GM18909 (cell line): ENCODE data around the gene C17orf58.
"Not testable (repeated sequence)": the region's sequence is repeated elsewhere in the genome, so short reads cannot be mapped to it uniquely, and the experiment has no call there.

Experiments used
- ATAC-seq: cut with Tn5 transposase; IDR thresholded peaks from one replicate; pipeline ENCODE4 v1.9.1; 2021; ENCODE audit warnings: mild to moderate bottlenecking; ENCODE audit not compliant: unreplicated experiment, poor library complexity

C17orf58 gene

DNA sequence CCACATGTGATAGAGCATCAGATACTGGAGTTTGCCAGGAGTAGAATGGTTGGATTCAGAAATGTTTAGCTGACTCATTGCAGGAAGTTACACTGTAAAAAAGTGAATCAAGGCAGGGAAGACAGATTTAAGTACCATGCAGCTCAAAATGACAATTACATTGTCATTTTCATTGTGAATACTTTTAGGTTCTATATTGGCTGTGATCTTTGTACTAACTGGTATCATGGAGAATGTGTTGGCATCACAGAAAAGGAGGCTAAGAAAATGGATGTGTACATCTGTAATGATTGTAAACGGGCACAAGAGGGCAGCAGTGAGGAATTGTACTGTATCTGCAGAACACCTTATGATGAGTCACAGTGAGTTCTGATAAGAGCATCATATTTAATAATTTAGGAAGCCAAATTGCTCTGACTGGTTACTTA, 33.1 kb downstream of the C17orf58 start:
- ATAC-seq, result not testable (repeated sequence)

DNA sequence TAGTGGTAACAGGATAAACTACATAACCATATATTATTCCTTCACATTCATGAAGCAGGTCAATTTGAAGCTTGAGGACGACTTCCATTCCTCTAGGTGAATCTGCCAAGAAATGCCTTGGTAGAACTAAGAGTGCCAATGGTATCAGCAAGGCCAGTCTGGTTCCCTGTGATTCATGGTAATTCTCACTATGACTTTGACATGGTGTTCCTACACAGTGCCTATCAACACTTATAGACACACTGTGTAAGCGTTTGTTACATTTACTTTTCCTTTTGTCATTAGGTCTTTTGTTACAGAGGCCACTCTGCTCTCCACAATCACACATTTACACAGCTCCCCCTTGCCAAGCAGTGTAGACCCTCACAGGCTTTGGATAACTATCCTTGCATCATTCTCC, 34.1 kb downstream of the C17orf58 start:
- ATAC-seq, result not testable (repeated sequence)

DNA sequence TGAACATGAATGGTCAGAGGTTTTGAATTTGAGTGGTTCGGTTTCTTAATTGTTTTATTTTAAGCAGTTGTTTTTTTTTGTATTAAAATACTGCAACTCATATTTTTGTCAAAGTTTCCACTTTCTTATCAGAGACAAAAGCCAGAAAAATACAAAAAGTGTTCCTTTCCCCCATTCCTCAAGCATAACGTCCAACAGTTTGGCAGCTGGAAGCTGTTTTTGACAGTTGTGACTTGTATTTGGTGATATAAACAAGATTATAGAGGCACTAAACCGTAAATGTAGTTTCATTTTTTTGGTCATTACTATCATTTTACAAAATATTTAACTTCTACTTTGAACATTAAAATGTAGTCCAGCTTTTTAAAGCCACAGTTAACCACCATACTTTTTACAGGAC, 36.0 kb downstream of the C17orf58 start:
- not testable (repeated sequence) for ATAC-seq

DNA sequence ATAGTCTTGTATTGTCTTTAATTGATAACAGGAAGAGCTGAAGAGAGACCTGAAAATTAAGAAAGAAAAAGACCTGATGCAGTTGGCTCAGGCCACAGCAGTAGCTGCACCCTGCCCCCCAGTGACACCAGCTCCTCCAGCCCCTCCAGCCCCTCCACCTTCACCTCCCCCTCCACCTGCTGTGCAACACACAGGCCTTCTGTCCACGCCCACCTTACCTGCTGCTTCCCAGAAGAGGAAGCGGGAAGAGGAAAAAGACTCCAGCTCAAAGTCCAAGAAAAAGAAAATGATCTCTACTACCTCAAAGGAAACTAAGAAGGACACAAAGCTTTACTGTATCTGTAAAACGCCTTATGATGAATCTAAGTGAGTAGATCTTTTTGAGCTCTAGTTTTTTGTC, 36.8 kb downstream of the C17orf58 start:
- no peak for ATAC-seq

DNA sequence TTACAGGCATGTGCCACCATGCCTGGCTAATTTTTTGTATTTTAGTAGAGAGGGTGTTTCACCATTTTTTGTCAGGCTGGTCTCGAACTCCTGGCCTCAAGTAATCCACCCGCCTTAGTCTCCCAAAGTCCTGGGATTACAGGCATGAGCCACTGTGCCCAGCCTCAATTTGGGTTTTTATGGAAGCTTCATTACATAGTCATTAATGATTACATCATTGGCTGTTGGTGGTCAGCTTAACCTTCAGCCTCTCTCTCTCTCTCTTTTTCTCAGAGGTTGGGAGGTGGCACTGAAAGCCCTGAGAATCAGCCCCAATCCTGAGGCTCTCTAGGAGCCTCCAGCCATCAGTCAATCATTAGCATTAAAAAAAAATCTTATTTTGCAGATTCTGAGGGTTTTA, 45.3 kb downstream of the C17orf58 start:
- no peak for ATAC-seq

- no peak for ATAC-seq
Observed at GRCh38 chr17:67947325-67947813, 48.9 kb downstream of the C17orf58 start.

- ATAC-seq, result no peak
Observed at GRCh38 chr17:67946513-67946912, 49.8 kb downstream of the C17orf58 start.

DNA sequence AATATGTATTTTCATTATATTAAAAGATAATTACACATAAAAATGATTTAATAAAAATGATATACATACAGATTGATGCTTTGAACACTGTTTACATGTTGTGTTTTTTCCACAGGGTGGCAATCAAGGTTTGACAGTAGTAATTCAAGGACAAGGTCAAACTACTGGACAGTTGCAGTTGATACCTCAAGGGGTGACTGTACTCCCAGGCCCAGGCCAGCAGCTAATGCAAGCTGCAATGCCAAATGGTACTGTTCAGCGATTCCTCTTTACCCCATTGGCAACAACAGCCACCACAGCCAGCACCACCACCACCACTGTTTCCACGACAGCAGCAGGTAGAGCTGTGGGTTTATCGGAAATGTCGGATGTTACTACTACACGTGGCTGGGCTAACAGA, 52.2 kb downstream of the C17orf58 start:
- no peak for ATAC-seq

- no peak for ATAC-seq
Observed at GRCh38 chr17:67942810-67943209, 53.5 kb downstream of the C17orf58 start.
